K562 (cell line): ENCODE results near the gene ACLY. TPM values are rescaled to one million over a fixed set of nuclear protein-coding genes. Genes with fewer than 3 reads are reported as not detected.

Source experiments
- ATAC-seq: fragments of 200-7000 bp; cut with Tn5 transposase; 3 replicates; pipeline ENCODE4 v1.9.1; 2020; ENCODE audit warnings: moderate library complexity
- BruUV-seq: library from RNA; stranded (reverse); fragments of 400-500 nt; replicated peaks from 2 replicates; lab custom pipeline; 2021; lab: Mats Ljungman, UMichigan
- CTCF ChIA-PET: fragments of 300-600 bp; formaldehyde crosslinking; extraction: SDS; loops from one replicate; lab custom pipeline; 2021; ENCODE audit warnings: low intra/inter-chr PET ratio; lab: Yijun Ruan, JAX
- POLR2A ChIA-PET: fragments of 300-600, 350-650 bp; sonication (Branson Sonifier 250); formaldehyde crosslinking; extraction: SDS; loops from one replicate; lab custom pipeline; 2021; ENCODE audit warnings: antibody characterized with exemption, inconsistent platforms; lab: Yijun Ruan, JAX
- DNase-seq, 4 experiments: peaks; one replicate each; pipeline versions ENCODE4 v3.0.0 to v3.0.0-alpha.2; 2011 to 2018; ENCODE audit warnings: low spot score in 3 of 4, mixed read lengths in 3 of 4; ENCODE audit errors: extremely low read depth in 1 of 4
- FAIRE-seq: peaks from 2 replicates; lab custom pipeline; 2011; peaks lifted over from hg19 to GRCh38; lab: Jason Lieb, UNC
- H2AFZ ChIP-seq: 2 replicates; pipeline ENCODE4 v1.6.0; 2011; ENCODE audit warnings: low read depth, low read length, control low read depth, inconsistent platforms
- H3K27ac ChIP-seq: fragments of 200-600 bp; 3 replicates; pipeline ENCODE4 v1.8.0; 2011; ENCODE audit warnings: low read depth, mild to moderate bottlenecking, control low read depth, inconsistent platforms, low read length, moderate library complexity, mixed read lengths; ENCODE audit errors: extremely low read depth
- H3K27me3 ChIP-seq, 2 experiments: fragments of 300-600 bp in 1 of 2; 2 replicates in 1 of 2; 3 replicates in 1 of 2; pipeline versions ENCODE4 v1.6.0 to v1.8.0; 2011; ENCODE audit warnings: inconsistent platforms in 2 of 2, low read length in 2 of 2, mild to moderate bottlenecking in 1 of 2, mixed read lengths in 1 of 2, moderate library complexity in 1 of 2; ENCODE audit not compliant: control insufficient read depth in 2 of 2, insufficient read depth in 2 of 2
- H3K36me3 ChIP-seq: fragments of 300-600 bp; 3 replicates; pipeline ENCODE4 v1.8.0; 2011; ENCODE audit warnings: mild to moderate bottlenecking, low read length, inconsistent platforms; ENCODE audit not compliant: control insufficient read depth, insufficient read depth
- H3K4me1 ChIP-seq, 2 experiments: fragments of 200-600 bp in 1 of 2; replicated peaks in 1 of 2; 2 replicates in 1 of 2; 3 replicates in 1 of 2; pipeline versions ENCODE4 v1.5.1 to v1.8.0; 2011; ENCODE audit warnings: inconsistent platforms in 2 of 2, low read length in 2 of 2, mild to moderate bottlenecking in 1 of 2, mixed read lengths in 1 of 2, moderate library complexity in 1 of 2; ENCODE audit not compliant: control insufficient read depth in 2 of 2, insufficient read depth in 2 of 2
- H3K4me2 ChIP-seq: 2 replicates; pipeline ENCODE4 v1.6.1; 2011; ENCODE audit warnings: low read length, control low read depth, inconsistent platforms, mixed read lengths; ENCODE audit not compliant: insufficient read depth
- H3K4me3 ChIP-seq: fragments of 200-600 bp; sonication (generic), shearing (Covaris generic); 2 replicates; pipeline ENCODE4 v1.5.1; 2016; ENCODE audit warnings: control low read depth, inconsistent platforms
- H3K79me2 ChIP-seq: fragments of 200-600 bp; 3 replicates; pipeline ENCODE4 v1.8.0; 2011; ENCODE audit warnings: low read length, inconsistent platforms; ENCODE audit not compliant: control insufficient read depth, insufficient read depth
- H3K9ac ChIP-seq, 2 experiments: 2 replicates each; pipeline versions ENCODE4 v1.6.0 to v1.6.1; 2011; ENCODE audit warnings: low read depth in 2 of 2, low read length in 2 of 2, control low read depth in 1 of 2, inconsistent platforms in 1 of 2, mild to moderate bottlenecking in 1 of 2, mixed read lengths in 1 of 2; ENCODE audit not compliant: insufficient read depth in 1 of 2
- H3K9me1 ChIP-seq: one replicate; pipeline ENCODE4 v1.6.0; 2011; ENCODE audit warnings: inconsistent platforms, mild to moderate bottlenecking, low read length, moderate library complexity; ENCODE audit not compliant: control insufficient read depth, insufficient read depth
- H3K9me3 ChIP-seq: replicated peaks from 2 replicates; pipeline ENCODE4 v1.5.1; 2011; ENCODE audit warnings: low read depth, low read length, inconsistent platforms; ENCODE audit not compliant: control insufficient read depth, insufficient read depth
- H4K20me1 ChIP-seq: replicated peaks from 2 replicates; pipeline ENCODE4 v1.6.1; 2011; ENCODE audit warnings: low read length, inconsistent platforms, mixed read lengths; ENCODE audit not compliant: control insufficient read depth, insufficient read depth
- EZH2 ChIP-seq: IDR thresholded peaks from 2 replicates; pipeline ENCODE4 v1.6.1; 2012; ENCODE audit warnings: low read depth, mild to moderate bottlenecking, inconsistent platforms, low read length, borderline replicate concordance
- NONO ChIP-seq, 2 experiments: fragments of 200-400 bp in 1 of 2; fragments of 450-650 bp in 1 of 2; formaldehyde crosslinking in 1 of 2; IDR thresholded peaks; 2 replicates each; pipeline ENCODE4 v1.6.1; 2017; ENCODE audit warnings: low read depth in 2 of 2, mild to moderate bottlenecking in 2 of 2, moderate library complexity in 2 of 2, low read length in 1 of 2
- PHF20 ChIP-seq: fragments of 450-650 bp; IDR thresholded peaks from 2 replicates; pipeline ENCODE4 v1.6.1; 2018; ENCODE audit not compliant: partially characterized antibody
- PRMT5 ChIP-seq: sonication (generic); formaldehyde crosslinking; IDR thresholded peaks from 2 replicates; pipeline ENCODE4 v1.5.0; 2020; ENCODE audit warnings: missing genetic modification reagents
- SMARCB1 ChIP-seq: IDR thresholded peaks from 2 replicates; pipeline ENCODE4 v1.6.1; 2011; ENCODE audit warnings: improper control_type of control experiment, low read depth; ENCODE audit not compliant: insufficient read length
- SNIP1 ChIP-seq: fragments of 450-650 bp; IDR thresholded peaks from 2 replicates; pipeline ENCODE4 v1.7.1; 2017; ENCODE audit warnings: low read depth, mild to moderate bottlenecking
- XRCC4 ChIP-seq: IDR thresholded peaks from one replicate; pipeline ENCODE4 v1.6.1; 2011; ENCODE audit not compliant: insufficient read depth, insufficient read length; ENCODE audit errors: extremely low read depth
- ZNF121 ChIP-seq: sonication (generic); formaldehyde crosslinking; conservative IDR thresholded peaks from 2 replicates; pipeline ENCODE4 v1.8.0; 2022; ENCODE audit warnings: missing genetic modification reagents
- ZNF143 ChIP-seq: sonication (generic); formaldehyde crosslinking; IDR thresholded peaks from 2 replicates; pipeline ENCODE4 v1.9.0; 2022; ENCODE audit warnings: mild to moderate bottlenecking, missing genetic modification reagents
- ZNF165 ChIP-seq: fragments of 250-450 bp; sonication (Bioruptor Pico); IDR thresholded peaks from 2 replicates; pipeline ENCODE4 v1.4.0; 2020; ENCODE audit warnings: borderline replicate concordance
- ZNF445 ChIP-seq: fragments of 250-450 bp; sonication (Bioruptor Pico); IDR thresholded peaks from 2 replicates; pipeline ENCODE4 v1.4.0; 2020; ENCODE audit warnings: low read depth, mild to moderate bottlenecking, moderate library complexity
- WGBS: fragments of 100-300 bp; shearing (Covaris generic); methylation state at CpG from one replicate; pipeline ENCODE4 v1.1.6; 2016; ENCODE audit warnings: low coverage, mixed read lengths; ENCODE audit not compliant: insufficient coverage; ENCODE audit errors: missing lambda C conversion rate; 5-methylcytosine and 5-hydroxymethylcytosine counted together
- in situ Hi-C: fragments of 300-500 bp; cut with MboI; formaldehyde crosslinking; loops from 4 replicates; pipeline ENCODE4 v1.15.0; 2018; ENCODE audit warnings: inconsistent platforms, mixed read lengths
- intact Hi-C: fragments of 100-400 bp; cut with micrococcal nuclease; formaldehyde crosslinking; loops from 2 replicates; pipeline ENCODE4 v1.14.2; 2022
- polyA plus RNA-seq, 8 experiments: library from polyadenylated mRNA; depleted of rRNA in 4 of 8; stranded (reverse) in 5 of 8; unstranded in 3 of 8; fragments of >200 nt; fragmentation: Nextera tagmentation in 2 of 8; fragmentation: Illumina TruSeq in 1 of 8; extraction: Ambion mirVana in 2 of 8; extraction: Trizol in 1 of 8; gene quantifications; 2 replicates each; pipeline versions ENCODE4 v1.2.1 to v1.2.3, GENCODE V29; 2011 to 2014; ENCODE audit warnings: inconsistent platforms in 1 of 8, missing spikeins in 1 of 8
- total RNA-seq, 7 experiments: library from RNA; depleted of rRNA in 6 of 7; stranded (reverse); fragments of >200 nt in 6 of 7; fragmentation: Illumina TruSeq in 2 of 7; extraction: Trizol in 2 of 7; gene quantifications; 2 replicates each; pipeline versions ENCODE4 v1.2.1 to v1.2.3, GENCODE V29; 2011 to 2021; ENCODE audit warnings: low replicate concordance in 1 of 7
- TF ChIP-seq, protein P1 (sequence below): fragments of 150-350 bp; conservative IDR thresholded peaks from 2 replicates; pipeline ENCODE4 v1.6.1; 2014; ENCODE audit warnings: low read length

ACLY gene
- total and polyA plus RNA-seq, 9 of the 15 experiments (the other 6 are each of a cell fraction or from before 2014, with no cell fraction given) = 42.9 to 280 (median 125) TPM

DNA sequence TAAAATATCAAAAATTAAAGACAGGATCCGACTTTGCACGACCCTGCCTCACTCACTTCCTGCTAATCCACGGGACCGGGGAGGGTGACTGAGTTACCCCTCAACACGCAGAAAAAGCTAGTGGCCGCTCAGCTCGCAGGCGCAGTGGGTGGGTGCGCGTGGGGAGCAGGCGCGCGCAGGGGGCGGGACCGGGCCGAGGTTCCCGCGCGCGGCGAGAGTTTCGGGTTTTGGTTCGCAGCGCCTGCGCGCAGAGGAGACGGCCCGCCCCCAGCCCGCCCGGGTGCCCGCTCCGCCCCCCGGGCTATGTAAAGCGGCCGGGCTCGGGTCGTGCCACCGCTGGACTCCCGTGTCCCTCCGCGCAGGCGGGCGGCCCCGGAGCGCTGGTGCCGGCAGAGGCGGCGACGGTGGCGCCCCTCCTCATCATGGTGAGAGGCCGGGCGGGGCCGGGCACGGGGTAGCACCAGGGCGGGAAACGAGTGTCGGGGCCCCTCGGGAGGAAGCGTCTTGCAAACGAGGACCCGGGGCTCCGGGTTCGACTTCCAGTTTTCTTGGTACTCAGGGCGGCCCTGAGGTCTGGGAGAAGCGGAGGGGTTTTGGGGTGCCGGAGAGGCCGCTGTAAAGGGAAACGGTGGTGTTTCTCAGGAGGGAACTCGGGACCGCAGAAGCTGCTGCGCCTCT is 47.9 kb upstream of the ACLY start, which contains the start of gene CNP:
Gene CNP, plus strand, starts transcription at position 333 of the 678 bp plus-strand sequence. Its CDS starts 90 bp downstream, at position 423.
- intact Hi-C loops = loop anchor here (5.0 kb wide), 1 partner anchor 61 kb away; no protein-coding TSS in a partner anchor
- no peaks in the 10 kb centered on the region for H3K27me3 ChIP-seq
- POLR2A ChIA-PET = interaction anchor here (0.7 to 4.6 kb wide), 20 partner anchors 9 to 493 kb away, joined by 3 to 28 read pairs (median 4); partner anchors contain the start of genes ACLY, DNAJC7, GHDC and NKIRAS2
- H3K4me1 ChIP-seq = peaks cover 10 to 37% of the 10 kb centered on the region in 2 experiments; a peak in 4 of 5 replicates
- no peak for FAIRE-seq
- WGBS = 1% methylated on average over 55 of the region's 71 CpGs
- H3K9me3 ChIP-seq = no peaks in the 10 kb centered on the region; the same call in 1 of the 2 replicates
- peak within 1 kb of the TSS; percentile 88 to 93 for H3K9ac ChIP-seq
- H3K9me1 ChIP-seq = peaks cover 3% of the 10 kb centered on the region
- peak within 1 kb of the TSS; percentile 95 for H3K4me3 ChIP-seq
- no peaks in the 10 kb centered on the region for H4K20me1 ChIP-seq
- DNase-seq = peak; percentile 92 to 97 (median 96)
- CTCF ChIA-PET = interaction anchor here (1.3 kb wide), 1 partner anchor 150 kb away, joined by 5 read pairs; no protein-coding TSS in a partner anchor
- peak within 1 kb of the TSS; percentile 83 for H3K27ac ChIP-seq
- no TSS peak for BruUV-seq
- peaks cover 27% of the 10 kb centered on the region; the same call in 1 of the 3 replicates for H3K36me3 ChIP-seq
- in situ Hi-C loops = no loop called here
- H2AFZ ChIP-seq = peak within 1 kb of the TSS; percentile 85
- peak; percentile 91 for ATAC-seq
- H3K79me2 ChIP-seq = peaks cover 16% of the 10 kb centered on the region
- H3K4me2 ChIP-seq = peak within 1 kb of the TSS; percentile 96
- TF ChIP-seq ZNF143 (CRISPR knock-in tag) (no peak; the same call in 1 of the 2 replicates), PRMT5 (CRISPR knock-in tag) (no peak), ZNF121 (CRISPR knock-in tag) (no peak), NONO (IDR thresholded peaks at IDR 0.05; ENCODE audit: low read depth in 2 of 2, low read length in 1 of 2) (no peak), ZNF445 (CRISPR knock-in tag) (no peak), XRCC4 (no peak), ZNF165 (CRISPR knock-in tag) (no peak), SMARCB1 (no peak), EZH2 (no peak), SNIP1 (no peak), PHF20 (no peak)
- TF ChIP-seq, protein P1, sequence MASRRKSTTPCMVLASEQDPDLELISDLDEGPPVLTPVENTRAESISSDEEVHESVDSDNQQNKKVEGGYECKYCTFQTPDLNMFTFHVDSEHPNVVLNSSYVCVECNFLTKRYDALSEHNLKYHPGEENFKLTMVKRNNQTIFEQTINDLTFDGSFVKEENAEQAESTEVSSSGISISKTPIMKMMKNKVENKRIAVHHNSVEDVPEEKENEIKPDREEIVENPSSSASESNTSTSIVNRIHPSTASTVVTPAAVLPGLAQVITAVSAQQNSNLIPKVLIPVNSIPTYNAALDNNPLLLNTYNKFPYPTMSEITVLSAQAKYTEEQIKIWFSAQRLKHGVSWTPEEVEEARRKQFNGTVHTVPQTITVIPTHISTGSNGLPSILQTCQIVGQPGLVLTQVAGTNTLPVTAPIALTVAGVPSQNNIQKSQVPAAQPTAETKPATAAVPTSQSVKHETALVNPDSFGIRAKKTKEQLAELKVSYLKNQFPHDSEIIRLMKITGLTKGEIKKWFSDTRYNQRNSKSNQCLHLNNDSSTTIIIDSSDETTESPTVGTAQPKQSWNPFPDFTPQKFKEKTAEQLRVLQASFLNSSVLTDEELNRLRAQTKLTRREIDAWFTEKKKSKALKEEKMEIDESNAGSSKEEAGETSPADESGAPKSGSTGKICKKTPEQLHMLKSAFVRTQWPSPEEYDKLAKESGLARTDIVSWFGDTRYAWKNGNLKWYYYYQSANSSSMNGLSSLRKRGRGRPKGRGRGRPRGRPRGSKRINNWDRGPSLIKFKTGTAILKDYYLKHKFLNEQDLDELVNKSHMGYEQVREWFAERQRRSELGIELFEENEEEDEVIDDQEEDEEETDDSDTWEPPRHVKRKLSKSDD = no peak
